GM06990 (cell line): ENCODE measurements around the gene SVOPL.

Source experiments
- DNase-seq: peaks from one replicate; pipeline ENCODE4 v3.0.0-alpha.2; 2011; ENCODE audit not compliant: insufficient read length; ENCODE audit errors: extremely low read depth
- H3K27me3 ChIP-seq: replicated peaks from 2 replicates; pipeline ENCODE4 v1.6.0; 2011; ENCODE audit warnings: low read length; ENCODE audit not compliant: control insufficient read depth, insufficient read depth
- H3K36me3 ChIP-seq: 2 replicates; pipeline ENCODE4 v1.5.1; 2011; ENCODE audit warnings: low read length; ENCODE audit not compliant: control insufficient read depth, insufficient read depth
- H3K4me3 ChIP-seq: replicated peaks from 2 replicates; pipeline ENCODE4 v1.5.1; 2011; ENCODE audit warnings: low read depth, mild to moderate bottlenecking, control low read depth, low read length
- TF ChIP-seq, protein P1 (sequence below): IDR thresholded peaks from 2 replicates; pipeline ENCODE4 v1.5.1; 2011; ENCODE audit warnings: low read length, control low read depth, mild to moderate bottlenecking, inconsistent platforms; ENCODE audit not compliant: insufficient read depth, poor library complexity, severe bottlenecking

Gene SVOPL

DNA sequence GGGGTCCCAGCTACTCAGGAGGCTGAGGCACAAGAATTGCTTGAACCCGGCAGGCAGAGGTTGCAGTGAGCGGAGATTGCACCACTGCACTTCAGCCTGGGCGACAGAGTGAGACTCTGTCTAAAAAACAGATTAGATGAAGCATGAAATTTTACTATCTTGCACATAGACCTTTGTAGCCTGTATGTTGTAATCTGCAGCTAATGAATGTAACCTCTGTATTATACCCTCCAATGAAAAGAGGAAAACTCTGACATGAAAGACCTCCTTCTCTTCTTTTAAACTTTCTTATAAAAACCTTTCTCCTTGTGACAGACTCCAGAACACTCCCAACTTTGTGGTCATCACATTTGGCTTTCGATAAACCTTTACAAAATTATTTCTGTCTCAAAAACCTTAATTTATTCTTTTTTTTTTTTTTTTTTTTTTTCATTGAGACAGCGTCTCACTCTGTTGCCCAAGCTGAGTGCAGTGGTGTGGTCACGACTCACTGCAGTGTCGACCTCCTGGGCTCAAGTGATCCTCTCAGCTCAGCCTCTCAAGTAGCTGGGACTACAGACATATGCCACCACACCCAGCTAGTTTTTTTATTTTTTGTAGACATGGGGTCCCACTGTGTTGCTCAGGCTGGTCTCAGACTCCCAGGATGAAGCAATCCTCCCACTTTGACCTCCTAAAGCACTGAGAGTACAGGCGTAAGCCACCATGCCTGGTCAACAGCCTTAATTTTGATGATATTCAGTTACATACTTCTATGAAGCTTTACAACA, 97.4 kb downstream of the SVOPL start:
- Histone ChIP-seq H3K36me3 (no peaks in the 10 kb centered on the region), H3K4me3 (no peak overlapping the region), H3K27me3 (no peaks in the 10 kb centered on the region; the same call in 1 of the 2 replicates)
- DNase-seq = no peak
- TF ChIP-seq, protein P1, sequence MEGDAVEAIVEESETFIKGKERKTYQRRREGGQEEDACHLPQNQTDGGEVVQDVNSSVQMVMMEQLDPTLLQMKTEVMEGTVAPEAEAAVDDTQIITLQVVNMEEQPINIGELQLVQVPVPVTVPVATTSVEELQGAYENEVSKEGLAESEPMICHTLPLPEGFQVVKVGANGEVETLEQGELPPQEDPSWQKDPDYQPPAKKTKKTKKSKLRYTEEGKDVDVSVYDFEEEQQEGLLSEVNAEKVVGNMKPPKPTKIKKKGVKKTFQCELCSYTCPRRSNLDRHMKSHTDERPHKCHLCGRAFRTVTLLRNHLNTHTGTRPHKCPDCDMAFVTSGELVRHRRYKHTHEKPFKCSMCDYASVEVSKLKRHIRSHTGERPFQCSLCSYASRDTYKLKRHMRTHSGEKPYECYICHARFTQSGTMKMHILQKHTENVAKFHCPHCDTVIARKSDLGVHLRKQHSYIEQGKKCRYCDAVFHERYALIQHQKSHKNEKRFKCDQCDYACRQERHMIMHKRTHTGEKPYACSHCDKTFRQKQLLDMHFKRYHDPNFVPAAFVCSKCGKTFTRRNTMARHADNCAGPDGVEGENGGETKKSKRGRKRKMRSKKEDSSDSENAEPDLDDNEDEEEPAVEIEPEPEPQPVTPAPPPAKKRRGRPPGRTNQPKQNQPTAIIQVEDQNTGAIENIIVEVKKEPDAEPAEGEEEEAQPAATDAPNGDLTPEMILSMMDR = no peak

DNA sequence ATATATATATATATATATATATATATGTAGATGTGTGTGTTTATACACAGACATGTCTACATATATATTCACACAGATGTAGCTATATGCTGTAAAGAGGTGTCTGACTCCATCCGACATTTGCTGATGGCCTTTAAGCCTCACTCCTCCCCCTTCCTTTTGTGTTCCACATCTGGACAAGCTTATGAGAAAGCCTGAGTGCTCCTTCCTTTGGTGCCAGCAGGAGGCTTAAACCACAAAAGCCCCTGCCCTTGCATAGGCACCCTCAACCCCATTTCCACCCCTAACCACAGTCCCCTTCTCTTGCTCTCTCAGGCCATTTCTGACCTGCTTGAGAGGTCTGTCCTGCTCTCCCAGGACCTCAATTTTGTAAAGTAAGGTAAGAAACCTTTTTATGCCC, 98.7 kb downstream of the SVOPL start:
- no peaks in the 10 kb centered on the region for H3K36me3 ChIP-seq
- H3K4me3 ChIP-seq = no peak overlapping the region
- no peaks in the 10 kb centered on the region; the same call in 1 of the 2 replicates for H3K27me3 ChIP-seq
- DNase-seq = no peak
- TF ChIP-seq, protein P1 = no peak

DNA sequence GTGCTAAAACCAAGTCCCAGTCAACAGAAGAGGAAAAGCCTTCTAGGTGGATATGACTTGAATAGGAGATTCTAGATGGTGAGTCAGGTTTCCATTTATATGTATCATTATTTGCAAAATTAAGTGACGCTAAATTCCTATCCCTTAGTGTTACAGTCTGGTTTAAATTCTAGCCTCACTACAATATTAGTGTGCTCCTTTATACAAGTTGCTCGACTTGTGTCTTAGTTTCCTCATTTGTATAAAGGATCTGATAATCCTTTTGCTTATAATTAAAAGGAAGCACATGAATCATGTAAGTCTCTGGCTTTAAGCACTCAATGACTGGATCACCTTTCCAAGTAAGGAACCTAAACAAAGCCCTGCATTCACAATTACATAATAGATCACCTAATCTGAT, 105.7 kb downstream of the SVOPL start:
- Histone ChIP-seq H3K27me3 (no peaks in the 10 kb centered on the region), H3K4me3 (no peak overlapping the region), H3K36me3 (no peaks in the 10 kb centered on the region)
- TF ChIP-seq, protein P1 = no peak
- no peak for DNase-seq

DNA sequence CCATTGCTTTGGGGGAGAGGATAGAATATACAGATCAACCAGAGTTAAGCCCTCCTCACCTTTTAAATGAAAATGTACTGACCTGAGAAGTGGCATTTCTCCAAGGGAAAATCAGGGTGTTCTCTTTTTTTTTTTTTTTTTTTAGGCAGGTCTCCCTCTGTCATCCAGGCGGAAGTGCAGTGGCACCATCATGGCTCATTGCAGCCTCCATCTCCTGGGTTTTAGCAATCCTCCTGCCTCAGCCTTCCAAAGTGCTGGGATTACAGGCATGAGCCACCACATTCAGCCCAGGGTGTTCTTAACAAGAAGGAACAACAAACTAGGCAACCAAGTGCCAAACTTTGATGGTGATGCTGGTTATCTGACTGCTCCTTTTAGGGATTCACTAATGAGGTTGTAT, 111.0 kb downstream of the SVOPL start:
- Histone ChIP-seq H3K27me3 (no peaks in the 10 kb centered on the region), H3K4me3 (no peak overlapping the region), H3K36me3 (no peaks in the 10 kb centered on the region)
- TF ChIP-seq, protein P1 = no peak
- DNase-seq = no peak

DNA sequence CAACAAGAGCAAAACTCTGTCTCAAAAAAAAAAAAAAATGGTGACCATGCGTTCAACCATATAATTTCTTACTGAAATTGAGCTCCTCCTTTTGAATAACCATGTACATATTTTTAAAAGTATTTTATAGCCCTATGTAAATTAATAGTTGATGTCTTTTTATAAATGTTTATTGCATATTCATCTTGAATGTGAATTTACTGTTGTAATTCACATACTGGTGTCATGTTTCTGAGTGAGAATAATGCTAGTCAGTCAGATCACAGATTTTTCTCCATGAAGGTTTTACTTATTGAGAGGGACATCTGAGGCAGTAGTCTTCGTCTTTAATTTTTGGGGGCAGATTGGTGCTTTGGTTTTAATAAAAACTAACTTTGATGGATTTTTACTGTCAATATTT, 112.2 kb downstream of the SVOPL start:
- Histone ChIP-seq H3K27me3 (no peaks in the 10 kb centered on the region), H3K4me3 (no peak overlapping the region), H3K36me3 (no peaks in the 10 kb centered on the region; the same call in 1 of the 2 replicates)
- TF ChIP-seq, protein P1 = no peak
- no peak for DNase-seq
